GM12878 (cell line): Measurements from ENCODE around the gene KIRREL1. TPM values are rescaled to one million over a fixed set of nuclear protein-coding genes. Genes with fewer than 3 reads are reported as not detected.

Source experiments
- ATAC-seq: fragments of 200-7000 bp; cut with Tn5 transposase; 3 replicates; pipeline ENCODE4 v1.9.1; 2020; ENCODE audit warnings: mild to moderate bottlenecking, moderate library complexity
- BruUV-seq: library from RNA; stranded (reverse); fragments of 400-500 nt; replicated peaks from 2 replicates; lab custom pipeline; 2021; lab: Mats Ljungman, UMichigan
- CTCF ChIA-PET: fragments of 300-600 bp; sonication (Branson Sonifier 250); formaldehyde crosslinking; extraction: SDS; loops from one replicate; lab custom pipeline; 2021; ENCODE audit warnings: inconsistent platforms; lab: Yijun Ruan, JAX
- POLR2A ChIA-PET: fragments of 350-600 bp; formaldehyde crosslinking; extraction: SDS; loops from one replicate; lab custom pipeline; 2021; ENCODE audit warnings: inconsistent platforms; lab: Charles Lee
- RAD21 ChIA-PET: fragments of 300-600 bp; sonication (Branson Sonifier 250); formaldehyde crosslinking; loops from one replicate; lab custom pipeline; 2023; ENCODE audit warnings: antibody characterized with exemption; ENCODE audit not compliant: unreplicated experiment; lab: Charles Lee
- SMC1A ChIA-PET: fragments of 300-600 bp; sonication (Branson Sonifier 250); formaldehyde crosslinking; loops from one replicate; lab custom pipeline; 2023; ENCODE audit not compliant: unreplicated experiment, uncharacterized antibody; lab: Charles Lee
- DNase-seq: peaks from one replicate; pipeline ENCODE4 v3.0.0-alpha.2; 2011; ENCODE audit warnings: low read depth, low spot score
- FAIRE-seq: peaks from 3 replicates; lab custom pipeline; 2011; peaks lifted over from hg19 to GRCh38; lab: Jason Lieb, UNC
- H2AFZ ChIP-seq: 2 replicates; pipeline ENCODE4 v1.6.0; 2011; ENCODE audit warnings: low read depth, low read length, control low read depth; ENCODE audit not compliant: control insufficient read depth
- H3K27ac ChIP-seq: 2 replicates; pipeline ENCODE4 v1.5.1; 2011; ENCODE audit warnings: control low read depth; ENCODE audit not compliant: control insufficient read depth, insufficient read depth
- H3K27me3 ChIP-seq, 2 experiments: replicated peaks in 1 of 2; 2 replicates each; pipeline versions ENCODE4 v1.6.0 to v1.6.1; 2011; ENCODE audit warnings: low read length in 1 of 2; ENCODE audit not compliant: control insufficient read depth in 2 of 2, insufficient read depth in 2 of 2
- H3K36me3 ChIP-seq, 2 experiments: 2 replicates each; pipeline ENCODE4 v1.5.1; 2011; ENCODE audit warnings: low read length in 1 of 2; ENCODE audit not compliant: control insufficient read depth in 2 of 2, insufficient read depth in 2 of 2
- H3K4me1 ChIP-seq: 2 replicates; pipeline ENCODE4 v1.6.1; 2011; ENCODE audit warnings: mild to moderate bottlenecking, low read length, moderate library complexity, mixed read lengths; ENCODE audit not compliant: control insufficient read depth, insufficient read depth
- H3K4me2 ChIP-seq: 2 replicates; pipeline ENCODE4 v1.6.0; 2011; ENCODE audit warnings: control low read depth; ENCODE audit not compliant: control insufficient read depth, insufficient read depth
- H3K4me3 ChIP-seq: fragments of 200-600 bp; sonication (generic); 2 replicates; pipeline ENCODE4 v1.5.1; 2016
- H3K79me2 ChIP-seq: 2 replicates; pipeline ENCODE4 v1.6.0; 2011; ENCODE audit warnings: low read length; ENCODE audit not compliant: control insufficient read depth, insufficient read depth
- H3K9ac ChIP-seq: 2 replicates; pipeline ENCODE4 v1.8.0; 2011; ENCODE audit warnings: low read length, control low read depth, mixed read lengths; ENCODE audit not compliant: control insufficient read depth, insufficient read depth
- H3K9me3 ChIP-seq: replicated peaks from 3 replicates; pipeline ENCODE4 v1.5.1; 2011; ENCODE audit warnings: mild to moderate bottlenecking, low read length; ENCODE audit not compliant: control insufficient read depth, insufficient read depth
- H4K20me1 ChIP-seq: 2 replicates; pipeline ENCODE4 v1.6.0; 2011; ENCODE audit not compliant: control insufficient read depth, insufficient read depth
- ATF7 ChIP-seq: fragments of 450-650 bp; IDR thresholded peaks from 2 replicates; pipeline ENCODE4 v1.6.1; 2016; ENCODE audit warnings: low read depth, mild to moderate bottlenecking
- CEBPB ChIP-seq, 2 experiments: fragments of 150-350 bp in 1 of 2; IDR thresholded peaks; 2 replicates each; pipeline ENCODE4 v1.6.1; 2012 to 2014; ENCODE audit warnings: low read depth in 2 of 2, low read length in 2 of 2, borderline replicate concordance in 1 of 2, inconsistent platforms in 1 of 2
- CHD2 ChIP-seq: IDR thresholded peaks from 2 replicates; pipeline ENCODE4 v1.6.1; 2011; ENCODE audit warnings: low read depth, low read length, improper control_type of control experiment, borderline replicate concordance
- EED ChIP-seq: sonication (generic); IDR thresholded peaks from 2 replicates; pipeline ENCODE4 v1.6.1; 2016; ENCODE audit warnings: antibody characterized with exemption, low read depth
- FOS ChIP-seq: IDR thresholded peaks from 3 replicates; pipeline ENCODE4 v1.6.1; 2011; ENCODE audit warnings: borderline replicate concordance; ENCODE audit not compliant: insufficient read length; ENCODE audit errors: extremely low read depth
- HDAC6 ChIP-seq: fragments of 200-600 bp; sonication (generic); IDR thresholded peaks from one replicate; pipeline ENCODE4 v1.8.0; 2017; ENCODE audit warnings: antibody characterized with exemption; ENCODE audit not compliant: unreplicated experiment
- IKZF1 ChIP-seq: fragments of 450-650 bp; conservative IDR thresholded peaks from 2 replicates; pipeline ENCODE4 v1.6.1; 2017; ENCODE audit warnings: antibody characterized with exemption, mild to moderate bottlenecking
- KAT2A ChIP-seq: conservative IDR thresholded peaks from 2 replicates; pipeline ENCODE4 v1.6.1; 2011; ENCODE audit warnings: low read depth, low read length; ENCODE audit not compliant: control insufficient read depth
- LARP7 ChIP-seq: fragments of 450-650 bp; IDR thresholded peaks from 2 replicates; pipeline ENCODE4 v1.6.1; 2017; ENCODE audit warnings: mild to moderate bottlenecking
- MTA3 ChIP-seq: IDR thresholded peaks from 2 replicates; pipeline ENCODE4 v1.6.1; 2012; ENCODE audit warnings: low read length, inconsistent platforms, borderline replicate concordance
- MYB ChIP-seq: fragments of 150-350 bp; IDR thresholded peaks from 2 replicates; pipeline ENCODE4 v1.6.1; 2014; ENCODE audit warnings: mild to moderate bottlenecking, low read depth, low read length, borderline replicate concordance
- POU2F2 ChIP-seq: IDR thresholded peaks from 3 replicates; pipeline ENCODE4 v1.6.1; 2011; ENCODE audit warnings: low read depth, mild to moderate bottlenecking, low read length, borderline replicate concordance
- RBBP5 ChIP-seq: fragments of 200-600 bp; sonication (generic); conservative IDR thresholded peaks from 2 replicates; pipeline ENCODE4 v1.6.1; 2016
- STAT1 ChIP-seq: fragments of 450-650 bp; conservative IDR thresholded peaks from 2 replicates; pipeline ENCODE4 v1.6.1; 2014; ENCODE audit warnings: antibody characterized with exemption, mild to moderate bottlenecking
- STAT3 ChIP-seq: IDR thresholded peaks from 2 replicates; pipeline ENCODE4 v1.6.1; 2011; ENCODE audit warnings: low read depth, low read length, improper control_type of control experiment
- TCF12 ChIP-seq: IDR thresholded peaks from 2 replicates; pipeline ENCODE4 v1.6.1; 2011; ENCODE audit warnings: low read depth, mild to moderate bottlenecking, low read length
- ZBED1 ChIP-seq: IDR thresholded peaks from 2 replicates; pipeline ENCODE4 v1.6.1; 2016; ENCODE audit warnings: borderline replicate concordance
- ZNF24 ChIP-seq: fragments of 450-650 bp; IDR thresholded peaks from 2 replicates; pipeline ENCODE4 v1.6.1; 2017; ENCODE audit warnings: antibody characterized with exemption, mild to moderate bottlenecking
- WGBS: methylation state at CpG from one replicate; pipeline ENCODE4 v1.1.6; 2016; ENCODE audit warnings: low lambda C conversion rate; ENCODE audit not compliant: insufficient replicate concordance, insufficient coverage; ENCODE audit errors: missing lambda C conversion rate; 5-methylcytosine and 5-hydroxymethylcytosine counted together
- in situ Hi-C: fragments of 300-500 bp; cut with MboI; formaldehyde crosslinking; loops from 9 replicates; pipeline ENCODE4 v1.14.3; 2018; ENCODE audit warnings: mixed read lengths
- intact Hi-C: fragments of 100-400 bp; cut with micrococcal nuclease; formaldehyde crosslinking; loops from one replicate; pipeline ENCODE4 v1.14.2; 2022; ENCODE audit not compliant: unreplicated experiment
- polyA plus RNA-seq, 11 experiments: library from polyadenylated mRNA; depleted of rRNA in 4 of 11; unstranded in 6 of 11; stranded (reverse) in 5 of 11; fragments of >200 nt; fragmentation: Nextera tagmentation in 4 of 11; fragmentation: Illumina TruSeq in 1 of 11; extraction: Ambion mirVana in 4 of 11; extraction: Trizol in 1 of 11; gene quantifications; 1 replicate in 1 of 11; 2 replicates in 10 of 11; pipeline versions ENCODE4 v1.2.1 to v1.2.3, GENCODE V29; 2011 to 2016; ENCODE audit warnings: inconsistent platforms in 2 of 11, missing spikeins in 2 of 11, low read depth in 1 of 11
- total RNA-seq, 4 experiments: library from RNA; depleted of rRNA in 3 of 4; stranded (reverse); fragments of >200 nt in 3 of 4; fragmentation: Illumina TruSeq in 1 of 4; extraction: Trizol in 1 of 4; gene quantifications; 2 replicates each; pipeline versions ENCODE4 v1.2.1 to v1.2.3, GENCODE V29; 2013 to 2021

The KIRREL1 gene
- total and polyA plus RNA-seq, 10 of the 15 experiments (the other 5 are each of a cell fraction or from before 2014, with no cell fraction given): 0.15 TPM; not detected in 9

DNA sequence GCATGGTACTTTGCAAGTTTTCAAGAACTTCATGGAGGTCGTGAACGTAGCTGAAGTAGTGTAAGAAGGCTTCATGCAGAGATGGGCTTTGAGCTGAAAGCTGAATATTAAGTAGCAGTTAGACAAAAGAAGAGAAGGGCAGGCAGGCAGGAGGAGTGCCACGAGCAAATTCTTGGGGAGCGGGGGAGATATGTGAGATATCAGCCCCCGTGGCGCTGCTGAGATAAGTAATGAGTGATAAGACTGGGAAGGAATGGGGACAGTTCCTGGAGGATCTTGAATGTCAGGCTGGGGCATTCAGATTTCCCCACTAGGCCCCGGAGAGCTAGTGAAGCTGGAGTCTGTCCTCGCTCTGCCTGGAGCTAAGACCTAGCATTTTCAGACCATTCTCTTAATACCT is 27.9 kb upstream of the KIRREL1 start:
- TF ChIP-seq TCF12 (no peak), MYB (no peak), CHD2 (no peak), ZNF24 (no peak), ATF7 (no peak), POU2F2 (no peak), STAT1 (no peak), STAT3 (no peak), LARP7 (no peak), HDAC6 (no peak), RBBP5 (no peak), IKZF1 (no peak), KAT2A (no peak), MTA3 (no peak), ZBED1 (no peak), FOS (no peak), EED (no peak), CEBPB (IDR thresholded peaks at IDR 0.05; ENCODE audit: borderline replicate concordance in 1 of 2, low read depth in 2 of 2, low read length in 2 of 2) (no peak)
- Histone ChIP-seq H3K9ac (no peak overlapping the region), H3K79me2 (no peaks in the 10 kb centered on the region), H3K4me1 (peaks cover 6% of the 10 kb centered on the region), H3K27ac (no peak overlapping the region), H3K4me3 (no peak overlapping the region), H3K36me3 (no peaks in the 10 kb centered on the region), H3K4me2 (no peak overlapping the region), H4K20me1 (no peaks in the 10 kb centered on the region), H3K9me3 (no peaks in the 10 kb centered on the region), H2AFZ (no peak overlapping the region), H3K27me3 (peaks cover 3 to 14% of the 10 kb centered on the region in 2 experiments; a peak in 3 of 4 replicates)
- SMC1A ChIA-PET: interaction anchor here (2.9 kb wide), 1 partner anchor 159 kb away, joined by 8 read pairs; no protein-coding TSS in a partner anchor
- WGBS: 28% methylated on average over 8 of the region's 8 CpGs
- FAIRE-seq (no peak), ATAC-seq (no peak), DNase-seq (no peak)
- RAD21 ChIA-PET: no interaction called here
- in situ Hi-C loops (no loop called here), intact Hi-C loops (no loop called here)
- POLR2A ChIA-PET: no interaction called here
- no TSS peak for BruUV-seq
- CTCF ChIA-PET: interaction anchor here (0.6 to 7.2 kb wide), 3 partner anchors 69 to 223 kb away, joined by 3 to 90 read pairs (median 3); no protein-coding TSS in a partner anchor
